T-helper 1 cell treated with Interleukin-12 subunit alpha and Interleukin-12 subunit beta and Interleukin-4 antibody, amounts not matched to agents 30 μg/mL and 1 μg/mL, for 36 hours (primary cell): ENCODE results near the gene IGF2BP2.

Source experiments
- H3K27ac Mint-ChIP-seq: one replicate; pipeline ENCODE4 v1.8.0; 2021; ENCODE audit warnings: mild to moderate bottlenecking, mixed read lengths
- H3K27me3 Mint-ChIP-seq: one replicate; pipeline ENCODE4 v1.8.0; 2021; ENCODE audit warnings: low read depth, mixed read lengths
- H3K36me3 Mint-ChIP-seq: one replicate; pipeline ENCODE4 v1.8.0; 2021; ENCODE audit warnings: low read depth, mixed read lengths
- H3K4me1 Mint-ChIP-seq: one replicate; pipeline ENCODE4 v1.8.0; 2021; ENCODE audit warnings: low read depth, mixed read lengths
- H3K4me3 Mint-ChIP-seq: one replicate; pipeline ENCODE4 v1.8.0; 2021; ENCODE audit warnings: mild to moderate bottlenecking, moderate library complexity, mixed read lengths
- H3K9me3 Mint-ChIP-seq: one replicate; pipeline ENCODE4 v1.8.0; 2021; ENCODE audit warnings: mixed read lengths

Gene IGF2BP2

DNA sequence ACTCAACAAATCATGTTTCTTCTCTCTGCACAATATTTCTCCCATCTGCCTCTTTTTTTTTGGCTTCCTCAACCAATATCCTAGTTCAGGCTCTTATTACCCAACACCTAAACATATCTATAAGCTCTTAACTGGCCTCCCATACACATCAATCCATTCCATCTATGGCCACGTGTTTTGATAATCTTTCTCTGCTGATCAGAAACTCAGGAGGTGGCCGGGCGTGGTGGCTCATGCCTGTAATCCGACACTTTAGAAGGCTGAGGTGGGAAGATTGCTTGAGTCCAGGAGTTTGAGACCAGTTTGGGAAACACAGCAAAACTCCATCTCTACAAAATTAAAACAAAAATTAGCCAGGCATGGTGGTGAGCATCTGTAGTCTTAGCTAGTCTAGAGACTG lies 68.4 kb downstream of the IGF2BP2 start:
- Mint-ChIP-seq H3K4me3 (no peak overlapping the region), H3K4me1 (no peaks in the 10 kb centered on the region), H3K9me3 (peaks cover 9% of the 10 kb centered on the region), H3K36me3 (no peaks in the 10 kb centered on the region), H3K27ac (no peak overlapping the region), H3K27me3 (peaks cover 29% of the 10 kb centered on the region)

DNA sequence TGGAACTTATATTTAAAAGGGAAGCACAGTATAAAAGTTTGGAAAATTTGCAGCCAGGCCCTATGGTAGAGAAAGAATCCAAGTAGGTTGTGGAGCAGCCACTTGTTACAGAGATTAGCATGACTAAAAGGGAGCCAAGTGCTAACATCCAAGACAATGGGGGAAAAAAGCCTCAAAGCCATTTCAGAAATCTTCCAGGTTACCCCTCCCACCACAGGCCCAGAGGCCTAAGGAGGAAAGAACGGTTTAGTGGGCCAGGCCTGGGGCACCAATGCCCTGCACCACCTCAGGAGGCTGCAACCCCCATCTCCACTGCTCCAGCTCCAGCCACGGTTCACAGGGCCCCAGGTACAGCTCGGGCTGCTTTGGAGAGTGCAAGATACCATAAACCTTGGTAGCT lies 69.9 kb downstream of the IGF2BP2 start:
- no peaks in the 10 kb centered on the region for H3K4me1 Mint-ChIP-seq
- no peak overlapping the region for H3K4me3 Mint-ChIP-seq
- peaks cover 9% of the 10 kb centered on the region for H3K9me3 Mint-ChIP-seq
- peaks cover 17% of the 10 kb centered on the region for H3K27me3 Mint-ChIP-seq
- no peaks in the 10 kb centered on the region for H3K36me3 Mint-ChIP-seq
- H3K27ac Mint-ChIP-seq, result no peak overlapping the region

DNA sequence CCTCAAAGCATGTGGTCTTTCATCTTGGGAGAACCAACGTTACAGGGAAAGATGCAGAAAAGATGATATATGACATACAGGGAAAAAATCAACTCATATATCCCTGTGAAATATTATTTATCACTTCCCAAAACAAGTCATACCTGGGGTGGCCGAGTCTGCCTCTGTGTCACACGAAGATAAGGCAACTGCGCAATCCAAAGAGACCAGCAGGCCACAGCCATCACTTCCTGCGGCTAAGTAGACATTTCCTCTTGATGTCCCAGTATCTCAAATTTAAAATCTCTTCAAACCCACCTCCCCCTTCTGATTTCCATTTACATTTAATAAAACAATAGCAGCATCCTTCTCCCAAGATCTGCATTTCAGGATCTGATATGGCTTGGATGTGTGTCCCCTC lies 71.5 kb downstream of the IGF2BP2 start:
- peaks cover 8% of the 10 kb centered on the region for H3K27me3 Mint-ChIP-seq
- H3K36me3 Mint-ChIP-seq, result no peaks in the 10 kb centered on the region
- H3K4me3 Mint-ChIP-seq, result no peak overlapping the region
- H3K4me1 Mint-ChIP-seq, result no peaks in the 10 kb centered on the region
- H3K9me3 Mint-ChIP-seq, result peaks cover 9% of the 10 kb centered on the region
- H3K27ac Mint-ChIP-seq, result no peak overlapping the region

DNA sequence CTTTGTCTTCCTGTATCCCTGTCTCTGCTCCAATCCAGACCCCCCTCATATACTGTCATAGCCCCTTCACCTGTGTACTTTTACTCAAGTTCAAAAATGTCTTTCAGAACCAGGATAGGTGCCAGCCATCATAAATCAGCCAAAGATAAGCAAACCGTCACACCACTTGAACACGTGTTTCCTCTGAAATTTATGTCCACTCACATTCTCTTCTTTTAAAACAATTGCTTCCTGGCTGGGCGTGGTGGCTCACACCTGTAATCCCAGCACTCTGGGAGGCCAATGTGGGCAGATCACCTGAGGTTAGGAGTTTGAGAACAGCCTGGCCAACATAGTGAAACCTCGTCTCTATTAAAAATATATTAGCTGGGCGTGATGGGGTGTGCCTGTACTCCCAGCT lies 74.1 kb downstream of the IGF2BP2 start:
- Mint-ChIP-seq H3K4me1 (no peaks in the 10 kb centered on the region), H3K27me3 (peaks cover 3% of the 10 kb centered on the region), H3K4me3 (no peak overlapping the region), H3K27ac (no peak overlapping the region), H3K9me3 (peaks cover 7% of the 10 kb centered on the region), H3K36me3 (no peaks in the 10 kb centered on the region)

DNA sequence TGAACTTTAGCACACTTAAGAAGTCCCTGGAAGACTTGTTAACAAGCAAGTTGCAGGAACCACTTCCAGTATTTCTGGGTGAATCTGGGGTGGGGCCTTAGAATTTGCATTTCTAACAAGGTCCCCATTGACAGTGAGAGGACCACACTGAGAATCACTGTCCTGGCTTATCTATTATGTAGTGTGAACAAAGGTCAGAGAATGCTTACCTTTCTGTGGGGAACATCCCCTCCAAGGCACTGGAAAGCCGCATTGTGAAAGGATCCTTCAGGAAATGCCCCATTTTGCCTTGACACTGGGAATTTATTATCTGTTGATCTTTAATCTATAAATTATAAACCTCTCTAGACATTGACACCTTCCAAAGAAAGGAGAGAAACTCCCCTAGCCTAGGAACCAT lies 74.8 kb downstream of the IGF2BP2 start:
- no peaks in the 10 kb centered on the region for H3K4me1 Mint-ChIP-seq
- H3K9me3 Mint-ChIP-seq, result peaks cover 5% of the 10 kb centered on the region
- no peak overlapping the region for H3K4me3 Mint-ChIP-seq
- no peaks in the 10 kb centered on the region for H3K36me3 Mint-ChIP-seq
- H3K27ac Mint-ChIP-seq, result no peak overlapping the region
- peaks cover 3% of the 10 kb centered on the region for H3K27me3 Mint-ChIP-seq

DNA sequence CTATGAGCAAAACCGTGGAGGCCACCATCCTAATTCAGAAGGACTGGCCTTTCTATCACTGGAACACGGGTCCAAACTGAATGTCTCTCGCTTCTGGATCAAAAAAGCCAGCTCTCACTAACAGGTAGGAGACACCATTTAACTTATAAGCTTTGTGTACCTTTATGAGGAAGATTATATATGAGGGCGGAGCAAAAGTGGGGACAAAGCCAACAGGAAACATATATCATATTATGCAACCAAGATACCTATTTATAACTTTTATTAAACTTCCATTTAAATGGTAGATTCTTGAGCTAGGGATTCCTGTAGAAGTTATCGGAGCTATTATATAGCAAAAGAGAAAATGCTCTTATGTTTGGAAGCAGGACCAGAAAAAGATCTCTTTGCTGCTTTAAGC lies 78.4 kb downstream of the IGF2BP2 start:
- Mint-ChIP-seq H3K27ac (no peak overlapping the region), H3K4me1 (no peaks in the 10 kb centered on the region), H3K4me3 (no peak overlapping the region), H3K9me3 (no peaks in the 10 kb centered on the region), H3K27me3 (peaks cover 3% of the 10 kb centered on the region), H3K36me3 (no peaks in the 10 kb centered on the region)

DNA sequence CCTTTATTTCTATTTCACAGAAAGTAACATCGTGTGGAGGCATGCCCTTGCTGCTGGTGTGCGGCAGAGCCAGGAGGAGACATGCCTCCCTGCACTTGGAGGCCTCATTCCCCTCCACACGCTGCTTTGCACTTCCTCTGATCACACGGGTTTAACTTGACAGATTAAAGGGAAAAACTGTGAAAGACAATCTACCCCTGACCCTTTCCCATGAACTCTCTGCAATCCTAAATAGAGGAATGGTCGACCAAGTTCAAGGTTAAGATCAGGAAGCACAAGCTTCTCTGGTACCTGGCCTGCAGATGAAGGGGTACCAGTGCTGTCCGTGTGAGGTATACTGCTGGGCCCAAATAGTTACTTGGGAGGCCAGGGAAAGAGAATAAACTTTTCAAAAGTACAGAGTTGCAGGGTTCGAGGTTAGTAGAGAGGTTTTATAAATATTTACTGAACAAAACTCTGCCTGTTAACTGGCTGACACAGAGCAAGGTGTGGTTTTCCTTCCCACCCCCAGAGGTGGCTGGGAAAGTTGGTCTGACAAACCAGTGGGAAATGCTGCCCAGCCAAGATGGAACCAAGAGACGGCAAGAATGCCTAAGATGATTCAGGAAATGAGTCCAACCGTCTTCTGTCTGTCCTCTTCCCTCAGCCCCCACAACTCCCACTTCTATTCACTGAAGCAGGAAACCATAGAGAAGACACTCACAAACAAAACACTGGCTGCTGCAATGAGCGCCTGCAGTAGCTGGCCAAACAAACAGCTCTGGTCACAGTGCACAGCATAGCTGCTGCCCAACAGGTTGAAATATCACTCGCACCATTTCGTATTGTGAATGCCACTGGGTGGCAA lies 79.6 kb downstream of the IGF2BP2 start:
- Mint-ChIP-seq H3K27me3 (peaks cover 3% of the 10 kb centered on the region), H3K9me3 (no peaks in the 10 kb centered on the region), H3K4me3 (no peak overlapping the region), H3K36me3 (no peaks in the 10 kb centered on the region), H3K27ac (no peak overlapping the region), H3K4me1 (no peaks in the 10 kb centered on the region)

DNA sequence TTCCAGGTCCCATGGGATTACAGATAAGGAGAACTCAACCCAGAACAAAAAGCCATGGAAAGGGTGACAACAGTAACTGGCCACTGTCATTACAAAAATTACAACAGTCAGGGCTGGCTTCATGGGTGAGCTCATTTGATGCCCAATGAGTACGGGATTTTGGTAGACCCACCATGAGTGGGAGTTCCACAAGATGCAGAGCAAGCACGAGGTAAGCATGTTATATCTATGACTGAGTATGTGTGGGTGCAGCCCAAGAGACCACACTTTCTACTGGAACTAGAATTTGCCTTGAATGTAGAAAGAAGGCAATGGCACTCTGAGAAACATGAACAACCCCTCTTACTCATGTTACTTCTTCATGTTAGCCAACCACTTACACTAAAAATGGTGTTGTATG lies 83.3 kb downstream of the IGF2BP2 start:
- H3K9me3 Mint-ChIP-seq, result no peaks in the 10 kb centered on the region
- no peaks in the 10 kb centered on the region for H3K4me1 Mint-ChIP-seq
- H3K27ac Mint-ChIP-seq, result no peak overlapping the region
- H3K4me3 Mint-ChIP-seq, result no peak overlapping the region
- no peaks in the 10 kb centered on the region for H3K36me3 Mint-ChIP-seq
- H3K27me3 Mint-ChIP-seq, result peaks cover 12% of the 10 kb centered on the region

DNA sequence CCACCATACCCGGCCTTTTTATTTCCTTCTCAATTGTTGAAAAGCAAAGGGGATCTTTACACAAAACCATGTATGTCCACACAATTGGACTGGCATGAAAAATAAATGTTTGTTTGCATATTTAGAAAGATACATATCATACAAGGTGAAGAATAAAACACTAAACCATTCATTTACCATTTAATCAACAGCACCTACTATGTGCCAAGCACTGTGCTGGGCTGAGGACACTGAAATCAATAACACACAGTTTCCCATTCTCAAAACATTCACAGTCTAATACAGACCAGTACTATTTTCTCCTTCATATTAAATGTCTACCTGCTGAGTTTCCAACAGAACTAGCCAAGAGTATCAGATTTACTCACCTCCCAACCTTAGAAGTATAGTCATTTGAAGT lies 84.7 kb downstream of the IGF2BP2 start:
- H3K27me3 Mint-ChIP-seq, result peaks cover 12% of the 10 kb centered on the region
- H3K9me3 Mint-ChIP-seq, result no peaks in the 10 kb centered on the region
- H3K4me1 Mint-ChIP-seq, result no peaks in the 10 kb centered on the region
- no peak overlapping the region for H3K4me3 Mint-ChIP-seq
- H3K27ac Mint-ChIP-seq, result no peak overlapping the region
- no peaks in the 10 kb centered on the region for H3K36me3 Mint-ChIP-seq

DNA sequence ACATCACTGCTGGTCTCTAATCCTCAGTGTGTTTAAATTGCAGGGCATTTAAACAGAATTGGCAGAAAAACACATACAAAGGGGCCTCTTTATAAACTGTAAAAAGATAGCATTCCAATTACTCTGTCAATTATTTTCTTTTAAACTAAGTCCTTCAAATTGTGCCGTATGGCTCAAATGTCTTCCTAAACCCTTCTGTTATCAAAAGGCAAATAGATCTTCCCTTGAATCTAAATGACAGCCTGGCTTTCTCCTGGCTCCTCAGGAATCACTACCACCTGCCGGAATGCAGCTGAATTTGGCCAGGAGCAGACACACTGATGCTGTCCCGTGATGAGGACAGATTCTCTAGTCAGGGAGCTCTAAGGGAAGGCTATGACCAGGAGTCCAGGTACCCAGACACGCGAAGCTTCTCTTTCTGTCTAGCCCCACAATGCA lies 85.6 kb downstream of the IGF2BP2 start:
- Mint-ChIP-seq H3K9me3 (no peaks in the 10 kb centered on the region), H3K36me3 (no peaks in the 10 kb centered on the region), H3K27me3 (peaks cover 12% of the 10 kb centered on the region), H3K27ac (no peak overlapping the region), H3K4me1 (no peaks in the 10 kb centered on the region), H3K4me3 (no peak overlapping the region)

DNA sequence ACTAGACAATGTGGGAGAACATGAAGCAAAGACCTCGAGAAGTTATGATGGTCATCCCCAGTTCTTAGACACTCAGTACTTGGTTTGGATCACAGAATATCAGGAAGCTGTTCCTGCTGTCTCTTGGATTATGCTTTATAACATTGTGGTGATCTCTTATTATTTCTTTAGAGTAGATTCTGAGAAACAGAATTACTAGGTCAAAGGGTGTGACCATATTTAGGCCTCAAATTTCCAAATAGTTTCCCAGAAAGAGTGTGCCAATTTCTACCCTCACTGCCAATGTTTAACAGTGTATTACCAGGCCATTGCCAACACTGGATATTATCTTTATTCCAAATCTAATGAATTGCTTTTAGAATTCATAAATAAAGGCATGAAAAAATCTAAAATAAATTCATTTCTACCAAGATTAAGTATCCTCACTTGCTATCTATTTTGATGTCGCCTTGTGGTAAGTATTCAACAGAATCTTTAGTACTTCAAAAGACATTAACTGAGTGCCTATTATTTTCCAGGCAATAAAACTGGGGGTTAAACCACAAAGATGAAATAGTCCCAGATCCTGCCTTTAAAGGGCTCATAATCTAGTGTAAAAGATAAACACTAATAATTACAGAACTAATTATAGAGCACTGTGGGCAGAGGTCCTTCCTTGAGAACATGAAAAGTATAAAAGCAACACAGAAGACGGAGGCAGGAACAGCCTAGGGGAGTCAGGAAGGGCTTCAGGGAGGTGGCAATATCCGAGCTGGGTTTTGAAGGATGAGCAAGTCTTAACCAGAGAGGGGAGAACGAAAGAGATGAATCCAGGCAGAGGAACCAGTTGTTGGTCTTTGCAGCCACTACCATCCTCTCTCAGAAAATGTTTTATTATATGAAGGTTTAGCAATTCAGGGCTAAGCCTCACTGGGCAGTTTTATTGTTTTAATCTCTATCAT lies 86.8 kb downstream of the IGF2BP2 start:
- no peaks in the 10 kb centered on the region for H3K4me1 Mint-ChIP-seq
- no peak overlapping the region for H3K27ac Mint-ChIP-seq
- peaks cover 12% of the 10 kb centered on the region for H3K27me3 Mint-ChIP-seq
- no peak overlapping the region for H3K4me3 Mint-ChIP-seq
- H3K9me3 Mint-ChIP-seq, result no peaks in the 10 kb centered on the region
- no peaks in the 10 kb centered on the region for H3K36me3 Mint-ChIP-seq

DNA sequence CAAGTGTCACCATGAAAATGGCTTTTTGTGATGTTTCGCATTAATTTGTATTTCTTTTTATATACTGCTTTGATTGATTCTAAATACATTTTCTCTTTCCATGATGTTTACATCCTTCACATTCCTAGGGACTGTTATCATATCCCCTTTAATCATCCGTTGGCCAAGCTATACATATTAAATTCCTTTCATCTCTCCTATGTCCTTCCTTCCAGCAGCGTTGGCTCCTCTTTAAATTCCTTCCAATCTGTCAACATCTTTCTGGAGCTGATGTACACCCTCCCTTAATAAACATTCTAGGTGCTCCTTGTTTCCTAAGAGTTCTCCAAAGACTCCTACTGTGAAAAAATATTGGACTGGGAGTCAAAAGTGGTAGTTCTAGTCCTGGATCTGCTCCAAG lies 87.8 kb downstream of the IGF2BP2 start:
- Mint-ChIP-seq H3K36me3 (no peaks in the 10 kb centered on the region), H3K4me1 (no peaks in the 10 kb centered on the region), H3K4me3 (no peak overlapping the region), H3K27me3 (peaks cover 15% of the 10 kb centered on the region), H3K27ac (no peak overlapping the region), H3K9me3 (no peaks in the 10 kb centered on the region)

DNA sequence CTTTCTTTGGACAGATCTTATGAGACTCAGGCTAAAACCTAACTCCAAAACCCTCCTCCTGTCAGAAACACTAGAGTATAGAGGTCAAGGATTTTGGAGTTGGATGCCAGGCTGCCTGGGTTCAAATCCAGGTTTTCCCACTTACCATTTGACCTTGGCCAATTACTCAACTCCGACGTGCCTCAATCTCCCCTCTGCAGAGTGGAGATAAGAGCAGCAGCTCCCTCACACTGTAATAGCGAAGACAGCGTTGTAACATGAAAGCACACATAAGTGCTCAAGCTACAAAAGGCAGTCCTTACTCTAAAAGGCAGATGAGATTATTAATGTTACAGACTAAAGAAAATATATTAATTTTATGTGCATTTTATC lies 90.1 kb downstream of the IGF2BP2 start:
- no peaks in the 10 kb centered on the region for H3K9me3 Mint-ChIP-seq
- H3K27ac Mint-ChIP-seq, result no peak overlapping the region
- no peaks in the 10 kb centered on the region for H3K4me1 Mint-ChIP-seq
- no peaks in the 10 kb centered on the region for H3K36me3 Mint-ChIP-seq
- H3K27me3 Mint-ChIP-seq, result peaks cover 8% of the 10 kb centered on the region
- no peak overlapping the region for H3K4me3 Mint-ChIP-seq

DNA sequence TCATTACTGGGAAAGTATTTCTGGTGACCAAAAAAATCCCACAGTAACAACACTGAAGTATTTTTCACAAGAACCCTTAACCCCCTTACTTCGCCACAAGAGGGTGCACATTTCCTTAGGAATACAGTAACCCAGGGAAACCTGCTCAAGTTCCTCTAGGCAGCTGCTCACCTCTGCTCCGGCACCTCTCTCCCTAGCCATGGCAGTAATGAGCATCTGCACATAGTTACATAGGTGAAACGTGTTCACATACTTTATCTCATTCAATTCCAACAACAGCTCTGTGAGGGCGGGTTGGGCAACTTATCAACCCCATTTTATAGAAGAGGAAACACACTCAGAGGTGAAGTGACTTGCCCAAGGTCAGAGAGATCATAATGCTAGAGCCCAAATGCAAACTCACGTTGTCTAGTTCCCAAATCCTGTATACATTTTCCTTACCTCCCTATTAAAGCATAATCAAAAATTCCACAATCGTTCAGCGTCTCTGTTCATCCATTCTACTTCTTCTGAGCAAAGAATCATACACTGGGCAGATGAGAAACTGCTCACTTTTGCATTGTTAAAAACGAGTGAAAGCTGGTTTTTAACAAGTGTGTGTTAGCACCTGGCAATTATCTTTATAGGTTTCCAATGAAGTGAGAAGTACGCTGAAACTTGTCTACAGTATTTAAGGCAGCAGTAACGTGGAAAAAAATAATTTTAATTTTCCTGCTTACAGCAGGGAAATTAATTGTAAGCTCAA lies 90.7 kb downstream of the IGF2BP2 start:
- no peaks in the 10 kb centered on the region for H3K36me3 Mint-ChIP-seq
- H3K27ac Mint-ChIP-seq, result no peak overlapping the region
- H3K9me3 Mint-ChIP-seq, result no peaks in the 10 kb centered on the region
- H3K4me3 Mint-ChIP-seq, result no peak overlapping the region
- peaks cover 8% of the 10 kb centered on the region for H3K27me3 Mint-ChIP-seq
- no peaks in the 10 kb centered on the region for H3K4me1 Mint-ChIP-seq
